PC-9 (cell line): ENCODE data around the gene IKZF3. TPM values are rescaled to one million over a fixed set of nuclear protein-coding genes. Genes with fewer than 3 reads are reported as not detected.

Experiments used
- BruUV-seq: library from RNA; stranded (reverse); fragments of 400-500 nt; replicated peaks from 2 replicates; lab custom pipeline; 2021; lab: Mats Ljungman, UMichigan
- CTCF ChIA-PET: fragments of 300-600 bp; sonication (Branson Sonifier 250); formaldehyde crosslinking; loops from one replicate; lab custom pipeline; 2022; ENCODE audit warnings: antibody characterized with exemption; lab: Charles Lee
- POLR2A ChIA-PET: fragments of 300-600 bp; sonication (Branson Sonifier 250); formaldehyde crosslinking; loops from one replicate; lab custom pipeline; 2022; ENCODE audit warnings: antibody characterized with exemption; ENCODE audit not compliant: unreplicated experiment; lab: Charles Lee
- DNase-seq, 2 experiments: peaks; one replicate each; pipeline versions ENCODE4 v3.0.0 to v3.0.0-alpha.2; 2015 to 2022; ENCODE audit warnings: mixed read lengths in 1 of 2
- H2AFZ ChIP-seq: fragments of 200-600 bp; sonication (generic); 2 replicates; pipeline ENCODE4 v1.8.1; 2017; ENCODE audit warnings: antibody characterized with exemption
- H3F3A ChIP-seq: fragments of 200-600 bp; sonication (generic); 2 replicates; pipeline ENCODE4 v1.8.1; 2017; ENCODE audit warnings: antibody characterized with exemption, mild to moderate bottlenecking, low read depth; ENCODE audit not compliant: insufficient read depth
- H3K27ac ChIP-seq: fragments of 200-600 bp; sonication (generic); 2 replicates; pipeline ENCODE4 v1.6.1; 2016; ENCODE audit warnings: mixed run types
- H3K27me3 ChIP-seq: fragments of 200-600 bp; sonication (generic); 2 replicates; pipeline ENCODE4 v1.6.1; 2016; ENCODE audit warnings: low read depth, mixed run types; ENCODE audit not compliant: insufficient read depth
- H3K36me3 ChIP-seq: fragments of 200-600 bp; sonication (generic); 2 replicates; pipeline ENCODE4 v1.6.1; 2016; ENCODE audit warnings: low read depth, mixed run types
- H3K4me1 ChIP-seq: fragments of 200-600 bp; sonication (generic); replicated peaks from 2 replicates; pipeline ENCODE4 v1.6.1; 2016; ENCODE audit warnings: mixed run types; ENCODE audit not compliant: insufficient read depth
- H3K4me2 ChIP-seq: fragments of 200-600 bp; sonication (generic); 2 replicates; pipeline ENCODE4 v1.6.1; 2017; ENCODE audit warnings: mixed run types
- H3K4me3 ChIP-seq: fragments of 200-600 bp; sonication (generic); 2 replicates; pipeline ENCODE4 v1.6.1; 2016; ENCODE audit warnings: mixed run types
- H3K79me2 ChIP-seq: fragments of 200-600 bp; sonication (generic); 2 replicates; pipeline ENCODE4 v1.6.1; 2017; ENCODE audit warnings: low read depth, mixed run types
- H3K9me2 ChIP-seq: fragments of 200-600 bp; sonication (generic); 2 replicates; pipeline ENCODE4 v1.8.1; 2017; ENCODE audit warnings: mild to moderate bottlenecking; ENCODE audit not compliant: insufficient read depth
- H3K9me3 ChIP-seq: fragments of 200-600 bp; sonication (generic); 2 replicates; pipeline ENCODE4 v1.8.1; 2016; ENCODE audit warnings: low read depth; ENCODE audit not compliant: insufficient read depth
- H4K20me1 ChIP-seq: fragments of 200-600 bp; sonication (generic); 2 replicates; pipeline ENCODE4 v1.8.1; 2017; ENCODE audit not compliant: insufficient read depth
- EZH2 ChIP-seq: fragments of 200-600 bp; sonication (generic); IDR thresholded peaks from 2 replicates; pipeline ENCODE4 v1.8.0; 2017; ENCODE audit warnings: antibody characterized with exemption, low read depth
- intact Hi-C: fragments of 100-400 bp; cut with micrococcal nuclease; formaldehyde crosslinking; loops from one replicate; pipeline ENCODE4 v1.10.0; 2022; ENCODE audit not compliant: unreplicated experiment
- total RNA-seq: library from RNA; stranded (reverse); gene quantifications from 2 replicates; pipeline ENCODE4 v1.2.3, GENCODE V29; 2021
- TF ChIP-seq, protein P1 (sequence below): fragments of 200-600 bp; sonication (generic); conservative IDR thresholded peaks from 2 replicates; pipeline ENCODE4 v1.6.1; 2017; ENCODE audit warnings: mixed run types, antibody characterized with exemption, mild to moderate bottlenecking, moderate library complexity

Gene IKZF3
- total RNA-seq, 1 experiment from 2014 or later = 0.04 TPM

DNA sequence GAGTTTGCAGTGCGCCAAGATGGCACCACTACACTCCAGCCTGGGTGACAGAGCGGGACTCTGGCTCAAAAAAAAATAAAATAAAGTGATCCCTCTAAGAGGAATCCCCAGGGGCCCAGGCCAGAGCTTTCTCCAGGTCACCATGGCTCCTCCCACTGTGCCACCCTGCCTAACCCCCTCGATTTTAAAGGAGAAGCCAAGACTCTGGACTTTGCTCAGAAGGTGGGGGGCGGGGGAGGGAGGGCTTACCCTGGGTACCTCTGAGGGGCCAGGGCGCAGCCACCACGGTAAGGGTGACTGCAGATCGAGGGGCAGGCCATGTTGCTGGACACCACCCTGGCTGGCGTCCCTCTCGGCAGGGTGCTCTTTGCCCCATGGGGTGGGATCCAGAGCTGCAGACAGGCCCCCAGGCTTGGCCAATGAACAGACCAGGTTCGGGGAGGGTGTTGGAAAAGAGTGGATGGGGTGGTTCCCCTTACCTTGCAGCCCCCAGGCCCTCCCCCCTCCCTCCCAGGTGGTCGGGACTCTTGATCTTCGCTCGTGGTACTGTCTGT lies 126.8 kb downstream of the IKZF3 start:
- intact Hi-C loops = loop anchor here (5.0 kb wide), 3 partner anchors 60 to 285 kb away; no protein-coding TSS in a partner anchor
- Histone ChIP-seq H3F3A (peaks cover 40% of the 10 kb centered on the region), H3K27ac (peak overlapping the region; percentile 93), H3K4me2 (peak overlapping the region; percentile 97), H4K20me1 (no peaks in the 10 kb centered on the region), H2AFZ (no peak overlapping the region), H3K36me3 (no peaks in the 10 kb centered on the region), H3K4me3 (peak overlapping the region; percentile 83), H3K9me2 (no peaks in the 10 kb centered on the region), H3K9me3 (no peaks in the 10 kb centered on the region), H3K27me3 (no peaks in the 10 kb centered on the region), H3K4me1 (peaks cover 41% of the 10 kb centered on the region), H3K79me2 (peaks cover 26% of the 10 kb centered on the region)
- ChIA-PET CTCF (no interaction called here), POLR2A (interaction anchor here (0.7 kb wide), 1 partner anchor 94 kb away, joined by 17 read pairs; no protein-coding TSS in a partner anchor)
- no peak for TF ChIP-seq EZH2
- TF ChIP-seq, protein P1, sequence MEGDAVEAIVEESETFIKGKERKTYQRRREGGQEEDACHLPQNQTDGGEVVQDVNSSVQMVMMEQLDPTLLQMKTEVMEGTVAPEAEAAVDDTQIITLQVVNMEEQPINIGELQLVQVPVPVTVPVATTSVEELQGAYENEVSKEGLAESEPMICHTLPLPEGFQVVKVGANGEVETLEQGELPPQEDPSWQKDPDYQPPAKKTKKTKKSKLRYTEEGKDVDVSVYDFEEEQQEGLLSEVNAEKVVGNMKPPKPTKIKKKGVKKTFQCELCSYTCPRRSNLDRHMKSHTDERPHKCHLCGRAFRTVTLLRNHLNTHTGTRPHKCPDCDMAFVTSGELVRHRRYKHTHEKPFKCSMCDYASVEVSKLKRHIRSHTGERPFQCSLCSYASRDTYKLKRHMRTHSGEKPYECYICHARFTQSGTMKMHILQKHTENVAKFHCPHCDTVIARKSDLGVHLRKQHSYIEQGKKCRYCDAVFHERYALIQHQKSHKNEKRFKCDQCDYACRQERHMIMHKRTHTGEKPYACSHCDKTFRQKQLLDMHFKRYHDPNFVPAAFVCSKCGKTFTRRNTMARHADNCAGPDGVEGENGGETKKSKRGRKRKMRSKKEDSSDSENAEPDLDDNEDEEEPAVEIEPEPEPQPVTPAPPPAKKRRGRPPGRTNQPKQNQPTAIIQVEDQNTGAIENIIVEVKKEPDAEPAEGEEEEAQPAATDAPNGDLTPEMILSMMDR = no peak
- DNase-seq = no peak
- BruUV-seq = no TSS peak

DNA sequence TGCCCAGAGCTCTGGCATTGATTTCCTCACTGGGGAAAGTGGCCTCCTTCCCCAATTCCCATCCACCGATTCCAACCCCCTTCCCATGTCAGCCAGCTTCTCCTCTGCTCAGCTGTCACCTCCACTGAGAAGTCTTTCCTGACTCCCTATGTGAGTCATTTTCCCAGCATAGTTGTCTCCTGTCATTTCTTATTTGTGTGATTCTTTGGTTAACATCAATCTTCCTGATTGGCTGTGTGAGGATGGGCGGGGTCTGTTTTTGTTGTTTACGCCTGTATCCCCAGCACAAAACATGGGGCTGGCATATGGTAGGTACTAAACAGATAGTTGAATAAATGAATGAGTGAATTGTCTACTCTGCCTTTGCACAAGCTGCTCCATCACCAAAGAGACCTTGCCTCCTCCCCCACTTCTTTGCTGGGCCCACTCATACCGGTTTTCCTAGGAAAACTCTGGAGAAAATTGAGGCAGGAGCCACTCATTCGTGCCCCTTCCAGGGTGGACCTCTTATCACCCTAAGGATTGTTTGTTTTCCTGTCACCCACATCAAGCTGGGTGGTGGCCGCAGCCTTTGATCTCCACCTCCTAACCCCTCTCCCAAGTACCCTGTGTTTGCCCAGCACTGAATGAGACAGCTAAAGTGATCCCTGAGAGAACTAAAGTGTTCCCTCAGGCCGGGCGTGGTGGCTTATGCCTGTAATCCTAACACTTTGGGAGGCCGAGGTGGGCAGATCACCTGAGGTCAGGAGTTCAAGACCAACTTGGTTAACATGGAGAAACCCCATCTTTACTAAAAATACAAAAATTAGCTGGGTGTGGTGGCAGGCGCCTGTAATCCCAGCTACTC lies 127.6 kb downstream of the IKZF3 start:
- Histone ChIP-seq H3F3A (peaks cover 41% of the 10 kb centered on the region), H3K9me2 (no peaks in the 10 kb centered on the region), H3K27ac (peak overlapping the region; percentile 39), H3K4me3 (peak overlapping the region; percentile 83; the same call in 1 of the 2 replicates), H3K4me2 (peak overlapping the region; percentile 97), H3K9me3 (no peaks in the 10 kb centered on the region), H2AFZ (no peak overlapping the region), H3K79me2 (peaks cover 19% of the 10 kb centered on the region), H4K20me1 (no peaks in the 10 kb centered on the region), H3K4me1 (peaks cover 39% of the 10 kb centered on the region), H3K27me3 (no peaks in the 10 kb centered on the region), H3K36me3 (no peaks in the 10 kb centered on the region)
- intact Hi-C loops = loop anchor here (5.0 kb wide), 3 partner anchors 59 to 286 kb away; no protein-coding TSS in a partner anchor
- ChIA-PET CTCF (interaction anchor here (0.5 kb wide), 1 partner anchor 285 kb away, joined by 9 read pairs; the partner anchor contains the start of gene MED1), POLR2A (interaction anchor here (0.5 to 0.7 kb wide), 2 partner anchors 93 to 251 kb away, joined by 17 to 30 read pairs; no protein-coding TSS in a partner anchor)
- TF ChIP-seq, protein P1 = no peak
- TF ChIP-seq EZH2 = no peak
- DNase-seq = peak; percentile 18 to 70
- BruUV-seq = TSS peak; percentile 25

DNA sequence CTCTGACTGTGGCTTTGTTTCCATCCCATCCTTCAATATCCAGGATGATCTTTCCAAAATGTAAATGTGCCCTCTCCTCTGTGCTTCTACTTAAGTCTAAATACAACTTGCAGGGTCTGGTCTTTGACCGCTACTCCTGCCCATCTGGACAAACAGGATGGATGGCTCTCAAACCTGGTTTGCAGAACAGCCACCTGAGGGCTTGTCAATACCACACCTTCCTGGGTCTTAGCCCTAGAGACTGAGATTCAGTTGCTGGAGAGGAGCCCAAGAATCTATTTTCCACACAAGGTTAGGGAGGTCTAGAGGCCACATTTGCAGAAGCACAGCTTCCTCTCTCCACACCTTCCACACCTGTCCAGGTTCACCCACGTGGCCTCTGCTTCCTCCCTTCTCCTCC lies 128.2 kb downstream of the IKZF3 start:
- no TSS peak for BruUV-seq
- ChIA-PET POLR2A (interaction anchor here (0.5 kb wide), 1 partner anchor 250 kb away, joined by 30 read pairs; no protein-coding TSS in a partner anchor), CTCF (no interaction called here)
- no peaks in the 10 kb centered on the region for H4K20me1 ChIP-seq
- H3F3A ChIP-seq = peaks cover 46% of the 10 kb centered on the region
- H3K4me2 ChIP-seq = peak overlapping the region; percentile 97
- peaks cover 38% of the 10 kb centered on the region for H3K4me1 ChIP-seq
- peak overlapping the region; percentile 83; the same call in 1 of the 2 replicates for H3K4me3 ChIP-seq
- H3K36me3 ChIP-seq = no peaks in the 10 kb centered on the region
- TF ChIP-seq, protein P1 = no peak
- TF ChIP-seq EZH2 = no peak
- H3K79me2 ChIP-seq = peaks cover 13% of the 10 kb centered on the region
- no peaks in the 10 kb centered on the region for H3K9me2 ChIP-seq
- no peaks in the 10 kb centered on the region for H3K9me3 ChIP-seq
- H3K27me3 ChIP-seq = no peaks in the 10 kb centered on the region
- intact Hi-C loops = loop anchor here (5.0 kb wide), 3 partner anchors 59 to 286 kb away; no protein-coding TSS in a partner anchor
- peak; percentile 60 to 81 for DNase-seq
- H2AFZ ChIP-seq = no peak overlapping the region
- peak overlapping the region; percentile 39 for H3K27ac ChIP-seq
